CD4-positive, alpha-beta T cell treated with Interleukin-21 for 1 hour (primary cell): ENCODE data around the gene ITSN1.

Experiments used
- DNase-seq: peaks from one replicate; pipeline ENCODE4 v3.0.0-alpha.2; 2020

The ITSN1 gene

GRCh38 chr21:33869873-33870272 lies 227.6 kb downstream of the ITSN1 start:
- no peak for DNase-seq

DNA sequence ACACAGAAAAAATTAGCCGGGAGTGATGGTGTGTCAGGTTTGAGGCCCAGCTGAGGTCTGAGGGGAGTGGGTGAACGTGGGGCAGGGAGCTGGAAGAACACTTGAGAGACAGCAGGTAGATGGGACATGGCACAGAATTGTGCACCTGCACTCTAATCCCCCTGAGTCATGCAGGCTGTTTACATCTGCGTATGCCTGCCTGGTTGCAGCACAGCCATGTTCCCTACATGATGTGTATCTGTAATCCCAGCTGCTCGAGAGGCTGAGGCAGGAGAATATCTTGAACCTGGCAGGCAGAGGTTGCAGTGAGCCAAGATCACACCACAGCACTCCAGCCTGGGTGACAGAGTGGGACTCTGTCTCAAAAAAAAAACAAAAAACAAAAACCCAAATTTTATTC lies 228.5 kb downstream of the ITSN1 start:
- no peak for DNase-seq

GRCh38 chr21:33871171-33871570 lies 228.9 kb downstream of the ITSN1 start:
- no peak for DNase-seq

- no peak for DNase-seq
Measured at GRCh38 chr21:33872881-33873515, 230.7 kb downstream of the ITSN1 start.

DNA sequence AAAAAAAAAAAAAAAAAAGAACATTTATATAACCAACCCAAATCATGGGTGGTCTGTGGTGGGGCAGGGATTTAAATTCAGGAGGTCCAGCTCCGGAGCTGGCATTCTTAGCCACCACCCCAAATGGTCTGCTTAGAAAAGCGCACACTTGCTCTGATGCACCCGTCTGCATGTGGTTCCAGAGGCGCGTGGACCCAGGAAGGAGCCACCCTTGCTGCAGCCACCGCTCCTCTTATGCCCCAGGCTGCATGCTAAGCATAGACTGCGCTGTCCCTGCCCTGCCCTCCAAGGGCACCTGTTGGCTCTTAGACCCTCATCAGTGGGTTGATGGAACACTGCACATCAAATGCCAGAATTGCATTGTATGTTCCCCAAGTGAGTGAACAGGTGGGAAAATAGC lies 231.9 kb downstream of the ITSN1 start:
- no peak for DNase-seq

DNA sequence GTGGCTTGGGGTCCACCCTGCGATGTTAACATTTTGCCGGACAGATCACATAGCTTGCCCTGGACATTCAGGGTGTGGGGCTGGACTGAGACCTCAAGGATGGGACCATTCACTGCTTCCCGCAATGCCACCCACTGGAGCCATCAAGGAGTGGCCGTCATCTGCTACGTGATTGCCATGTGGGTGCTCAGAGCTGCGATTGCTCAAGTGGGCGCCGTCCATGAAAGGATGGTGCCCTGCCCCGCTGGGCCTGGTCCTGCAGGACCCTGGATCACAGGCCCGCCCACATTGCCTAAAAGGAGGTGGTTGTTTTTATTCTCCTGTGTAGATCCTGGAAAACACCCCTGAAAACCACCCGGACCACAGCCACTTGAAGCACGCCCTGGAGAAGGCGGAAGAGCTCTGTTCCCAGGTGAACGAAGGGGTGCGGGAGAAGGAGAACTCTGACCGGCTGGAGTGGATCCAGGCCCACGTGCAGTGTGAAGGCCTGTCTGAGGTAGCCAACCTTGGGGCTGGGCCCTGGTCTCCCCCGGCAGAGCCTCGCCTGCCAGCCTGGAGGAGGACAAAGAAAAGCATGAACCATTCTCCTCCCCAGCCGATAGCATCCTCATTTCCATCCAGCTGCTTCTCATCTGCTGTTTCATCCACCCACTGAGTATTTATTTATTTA lies 232.9 kb downstream of the ITSN1 start:
- DNase-seq: no peak

- DNase-seq: no peak
Measured at GRCh38 chr21:33878824-33879223, 236.5 kb downstream of the ITSN1 start.

DNA sequence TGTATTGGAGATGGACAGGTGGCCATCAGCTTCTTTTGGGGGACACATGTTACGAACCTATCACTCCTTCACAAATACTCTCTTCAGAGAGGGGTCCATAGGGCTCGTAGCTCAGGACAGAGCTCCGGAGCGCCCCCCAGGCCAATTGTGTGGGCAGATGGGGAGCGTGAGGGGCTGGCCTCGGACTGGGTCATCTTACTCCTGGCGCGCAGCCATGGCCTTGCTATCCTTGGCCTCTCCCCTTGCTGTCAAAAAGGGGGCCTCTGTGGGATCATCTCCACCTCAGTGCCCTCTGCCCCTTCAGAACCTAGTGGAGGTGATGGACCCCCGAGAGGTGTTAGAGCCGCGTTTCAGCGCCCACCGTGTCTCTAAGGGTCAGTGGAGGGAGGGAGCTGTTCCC lies 238.3 kb downstream of the ITSN1 start:
- no peak for DNase-seq

DNA sequence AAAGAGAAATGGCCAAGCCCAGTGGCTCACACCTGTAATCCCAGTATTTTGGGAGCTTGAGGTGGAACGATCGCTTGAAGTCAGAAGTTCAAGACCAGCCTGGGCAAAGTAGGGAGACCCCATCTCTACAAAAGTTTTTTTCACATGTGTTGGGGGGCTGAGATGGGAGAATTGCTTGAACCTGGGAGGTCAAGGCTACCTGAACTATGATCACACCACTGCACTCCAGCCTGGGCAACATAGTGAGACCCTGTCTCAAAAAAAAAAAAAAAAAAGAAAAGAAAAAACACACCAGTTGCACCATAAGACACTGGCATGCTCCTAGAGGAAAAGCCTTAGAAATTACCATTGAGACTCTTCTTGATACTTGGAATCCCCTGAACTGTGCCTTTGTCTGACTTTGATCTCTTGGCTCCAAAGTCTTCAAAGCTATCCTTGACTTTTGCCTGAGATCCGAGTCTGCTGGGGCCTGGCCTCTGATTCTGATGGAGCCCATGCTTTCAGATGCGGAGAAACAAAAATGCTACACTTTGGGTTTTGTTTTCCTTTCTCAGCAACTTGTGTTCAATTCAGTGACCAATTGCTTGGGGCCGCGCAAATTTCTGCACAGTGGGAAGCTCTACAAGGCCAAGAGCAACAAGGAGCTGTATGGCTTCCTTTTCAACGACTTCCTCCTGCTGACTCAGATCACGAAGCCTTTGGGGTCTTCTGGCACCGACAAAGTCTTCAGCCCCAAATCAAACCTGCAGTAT lies 239.6 kb downstream of the ITSN1 start:
- no peak for DNase-seq

- no peak for DNase-seq
Measured at GRCh38 chr21:33883118-33883517, 240.8 kb downstream of the ITSN1 start.

GRCh38 chr21:33884376-33885171 lies 242.3 kb downstream of the ITSN1 start:
- DNase-seq: no peak

DNA sequence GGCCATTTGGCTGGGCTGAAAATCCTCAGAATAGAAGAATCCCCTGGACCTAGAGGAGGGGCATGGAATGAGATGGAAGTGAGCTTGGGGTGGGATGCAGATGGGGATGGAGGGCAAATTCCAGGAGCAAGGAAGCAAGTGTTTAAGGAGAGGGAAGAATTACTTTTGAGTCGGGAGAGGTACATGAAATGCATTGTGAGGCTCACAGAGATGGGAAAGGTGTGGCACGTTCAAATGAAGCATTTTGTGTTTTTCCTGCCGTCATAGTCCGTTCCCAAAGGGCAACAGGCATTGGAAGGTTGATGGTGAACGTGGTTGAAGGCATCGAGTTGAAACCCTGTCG lies 242.8 kb downstream of the ITSN1 start:
- no peak for DNase-seq

DNA sequence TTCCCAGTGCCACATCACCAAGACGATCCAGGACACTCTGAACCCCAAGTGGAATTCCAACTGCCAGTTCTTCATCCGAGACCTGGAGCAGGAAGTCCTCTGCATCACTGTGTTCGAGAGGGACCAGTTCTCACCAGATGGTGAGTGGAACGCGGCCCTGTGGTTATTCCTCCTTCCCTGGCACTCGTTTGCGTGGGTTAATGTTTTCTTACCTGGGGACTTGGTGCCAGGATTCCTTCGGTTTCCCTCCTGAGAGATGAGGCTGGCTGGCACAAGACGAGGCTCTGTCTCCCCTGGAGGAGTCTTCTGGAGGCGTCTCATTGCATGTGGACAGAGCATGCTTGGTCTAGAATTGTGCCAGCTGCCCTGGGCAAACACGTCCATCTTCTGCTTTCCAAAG lies 244.0 kb downstream of the ITSN1 start:
- DNase-seq: no peak

DNA sequence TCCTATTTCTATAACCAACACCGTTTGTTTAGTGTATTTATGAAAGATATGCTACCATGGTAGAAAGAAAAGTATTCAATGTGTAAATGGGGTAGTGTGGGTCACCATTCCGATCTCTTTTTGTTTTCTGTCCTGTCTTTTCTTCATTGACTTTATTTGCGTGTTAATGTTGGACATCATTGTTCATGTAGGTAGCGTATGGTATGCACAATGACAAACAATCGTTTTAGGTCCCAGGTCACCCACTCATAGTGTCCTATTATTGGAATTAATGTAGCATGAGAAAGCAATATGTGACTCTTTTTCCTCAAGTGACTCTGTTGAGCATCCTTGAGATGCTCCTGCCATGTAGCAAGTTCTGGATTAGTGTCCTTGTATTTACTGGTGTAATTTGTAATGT lies 247.9 kb downstream of the ITSN1 start:
- no peak for DNase-seq

DNA sequence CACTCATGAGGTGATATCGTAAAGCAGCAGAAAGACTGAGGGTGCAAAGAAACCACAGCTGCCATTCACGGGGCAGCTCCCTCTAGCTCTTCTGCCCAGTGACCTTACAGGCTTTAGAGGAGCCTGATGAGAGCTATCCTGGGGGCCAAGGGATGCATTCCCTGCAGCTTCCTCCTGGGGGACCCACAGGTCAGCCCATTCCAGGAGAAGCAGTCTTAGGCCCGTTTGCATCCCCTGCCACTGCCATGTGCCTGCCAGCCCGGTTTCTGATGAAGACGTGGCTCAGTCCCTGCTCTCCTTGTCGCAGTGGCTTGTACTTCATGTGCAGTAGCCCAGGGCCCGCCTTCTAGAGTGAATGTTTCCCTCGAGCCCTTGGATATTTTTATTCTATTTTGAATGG lies 250.6 kb downstream of the ITSN1 start:
- no peak for DNase-seq

- DNase-seq: no peak
Measured at GRCh38 chr21:33893917-33894316, 251.6 kb downstream of the ITSN1 start.

DNA sequence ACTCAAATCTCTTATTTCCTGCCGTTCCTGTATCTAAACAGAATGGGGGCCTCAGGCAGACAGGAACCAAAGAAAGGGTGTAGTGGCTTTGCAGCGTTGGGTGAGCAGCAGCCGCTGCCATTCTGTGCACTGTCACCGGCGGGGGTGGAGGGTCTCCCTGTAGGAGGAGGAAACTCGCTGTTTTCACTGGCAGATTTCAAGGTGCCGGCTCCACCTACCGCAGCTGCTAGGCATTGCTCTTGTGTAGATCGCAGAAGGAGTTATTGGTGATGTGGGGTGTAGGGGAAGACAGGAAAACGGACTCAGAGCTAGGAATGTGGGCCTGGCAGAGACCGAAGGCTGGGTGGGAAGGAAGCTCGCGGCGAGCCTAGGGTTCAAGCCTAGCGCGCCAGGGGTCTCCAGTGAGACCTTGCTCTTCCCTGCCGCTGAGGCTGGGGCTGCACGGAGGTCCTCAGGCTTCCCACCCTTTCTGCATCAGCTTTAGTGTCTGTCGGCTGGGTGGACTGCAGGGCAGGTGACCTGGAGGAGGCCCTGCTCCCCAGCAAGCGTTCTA lies 252.5 kb downstream of the ITSN1 start:
- peak; percentile 44 for DNase-seq

DNA sequence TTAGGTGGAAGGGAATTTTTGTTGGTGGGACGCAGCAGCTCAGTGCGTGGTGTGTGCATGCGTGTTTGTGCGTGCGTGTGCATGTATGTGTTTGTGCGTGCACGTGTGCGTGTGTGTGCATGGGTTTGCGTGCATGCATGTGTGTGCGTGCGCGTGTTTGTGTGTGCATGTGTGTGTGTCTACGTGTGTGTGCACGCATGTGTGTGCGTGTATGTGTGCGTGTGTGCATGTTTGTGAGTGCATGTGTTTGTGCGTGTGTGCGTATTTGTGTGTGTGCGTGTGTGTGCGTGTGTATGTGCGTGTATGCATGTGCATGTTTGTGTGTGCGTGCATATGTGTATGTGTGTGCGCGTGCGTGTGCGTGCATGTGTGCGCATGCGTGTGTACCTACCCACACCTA lies 253.1 kb downstream of the ITSN1 start:
- DNase-seq: no peak

DNA sequence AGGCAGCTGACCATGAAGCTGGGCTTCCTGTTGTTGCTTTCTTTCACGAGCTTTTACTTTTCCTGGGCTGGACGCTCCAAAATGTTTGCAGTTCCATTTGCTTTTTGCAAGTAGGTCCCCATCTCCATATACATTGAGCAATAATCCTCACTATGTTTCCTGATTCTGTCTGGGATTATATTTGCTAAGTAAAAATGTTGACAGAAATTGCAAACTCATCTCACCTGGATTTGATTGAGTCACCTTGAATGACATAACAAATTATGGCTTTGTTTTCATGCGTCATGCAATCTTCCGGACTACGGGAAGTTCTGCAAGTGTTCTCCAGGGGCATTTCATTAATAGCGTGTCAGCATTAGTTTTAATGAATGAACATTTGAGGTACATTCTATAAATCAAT lies 254.4 kb downstream of the ITSN1 start:
- no peak for DNase-seq

- DNase-seq: no peak
Measured at GRCh38 chr21:33897098-33897497, 254.8 kb downstream of the ITSN1 start.

- no peak for DNase-seq
Measured at GRCh38 chr21:33897739-33898138, 255.4 kb downstream of the ITSN1 start.

DNA sequence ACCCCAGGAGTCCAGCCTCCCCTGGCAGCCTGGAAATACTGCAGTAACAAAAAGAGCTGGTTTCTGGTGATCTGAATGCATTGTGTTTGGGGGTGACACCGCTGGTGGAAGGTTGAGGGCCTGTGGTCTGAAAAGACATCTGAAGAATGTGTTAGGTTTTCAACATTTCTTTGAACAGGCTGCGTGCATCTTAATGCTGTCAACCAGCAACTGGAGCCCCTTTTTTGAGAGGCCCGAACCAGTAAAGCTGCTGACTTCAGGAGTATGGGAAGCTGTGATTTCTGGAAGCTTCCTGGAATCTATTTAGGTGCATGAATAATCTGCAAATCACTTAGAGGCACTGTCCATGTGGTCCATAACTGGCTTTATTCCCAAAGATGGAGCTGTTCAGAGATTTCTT lies 256.3 kb downstream of the ITSN1 start:
- DNase-seq: no peak

DNA sequence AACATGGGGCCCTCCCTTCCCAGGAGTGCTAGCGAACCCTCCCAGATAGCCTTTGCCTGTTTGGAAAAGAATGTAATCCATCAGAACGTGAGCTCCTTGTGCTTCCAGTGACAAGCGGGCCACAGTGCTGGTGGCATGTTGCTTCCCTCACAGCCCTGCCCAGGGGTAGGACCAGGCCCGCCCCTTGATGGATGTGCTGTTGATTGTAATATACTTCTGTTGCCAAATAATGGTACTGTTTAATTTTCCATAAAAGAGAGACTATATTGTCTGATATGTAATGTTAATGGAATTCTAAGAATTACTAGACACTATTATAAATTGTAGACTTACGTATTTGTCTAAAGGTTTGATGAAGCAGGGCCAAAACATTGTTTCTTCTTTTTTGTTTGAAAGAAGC lies 256.9 kb downstream of the ITSN1 start:
- no peak for DNase-seq
